CD14-positive monocyte (primary cell): Measurements from ENCODE around the gene WWTR1. TPM values are rescaled to one million over a fixed set of nuclear protein-coding genes. Genes with fewer than 3 reads are reported as not detected.

ENCODE experiments used
- DNase-seq, 3 donors: peaks; one replicate each; pipeline ENCODE4 v3.0.0-alpha.2; 2011 to 2022
- H2AFZ ChIP-seq: 2 replicates; pipeline ENCODE4 v1.6.0; 2012; ENCODE audit warnings: mild to moderate bottlenecking, low read depth, low read length, inconsistent platforms; ENCODE audit not compliant: insufficient read depth, poor library complexity, severe bottlenecking
- H3K27ac ChIP-seq, 2 donors: 1 replicate in 1 of 2; 2 replicates in 1 of 2; pipeline ENCODE4 v1.5.1; 2012 to 2013; ENCODE audit warnings: low read length in 2 of 2, control low read depth in 1 of 2, inconsistent platforms in 1 of 2, low read depth in 1 of 2, mild to moderate bottlenecking in 1 of 2
- H3K27me3 ChIP-seq, 2 donors: one replicate each; pipeline versions ENCODE4 v1.6.0 to v1.6.1; 2011 to 2013; ENCODE audit warnings: low read length in 2 of 2; ENCODE audit not compliant: control insufficient read depth in 2 of 2, insufficient read depth in 2 of 2
- H3K36me3 ChIP-seq, 2 donors: replicated peaks in 1 of 2; 1 replicate in 1 of 2; 2 replicates in 1 of 2; pipeline versions ENCODE4 v1.5.1 to v1.6.1; 2012 to 2013; ENCODE audit warnings: low read length in 2 of 2, control low read depth in 1 of 2, inconsistent platforms in 1 of 2, mild to moderate bottlenecking in 1 of 2; ENCODE audit not compliant: insufficient read depth in 2 of 2, control insufficient read depth in 1 of 2
- H3K4me1 ChIP-seq, 2 donors: 1 replicate in 1 of 2; 2 replicates in 1 of 2; pipeline versions ENCODE4 v1.5.1 to v1.6.1; 2012 to 2013; ENCODE audit warnings: low read length in 2 of 2, control low read depth in 1 of 2, inconsistent platforms in 1 of 2, mild to moderate bottlenecking in 1 of 2, moderate library complexity in 1 of 2; ENCODE audit not compliant: insufficient read depth in 2 of 2, control insufficient read depth in 1 of 2
- H3K4me2 ChIP-seq: replicated peaks from 2 replicates; pipeline ENCODE3; 2012; ENCODE audit warnings: low read length, moderate library complexity, mild to moderate bottlenecking; ENCODE audit not compliant: poor library complexity, severe bottlenecking; ENCODE audit errors: extremely low read depth
- H3K4me3 ChIP-seq, 3 experiments: fragments of 200-600 bp in 1 of 3; sonication (generic) in 1 of 3; replicated peaks in 1 of 3; 1 replicate in 2 of 3; 2 replicates in 1 of 3; pipeline ENCODE4 v1.5.1; 2011 to 2013; ENCODE audit warnings: low read length in 3 of 3, mild to moderate bottlenecking in 3 of 3, control low read depth in 2 of 3, low read depth in 2 of 3, inconsistent platforms in 1 of 3, moderate library complexity in 1 of 3
- H3K79me2 ChIP-seq: 2 replicates; pipeline ENCODE4 v1.6.0; 2012; ENCODE audit warnings: mild to moderate bottlenecking, control low read depth, inconsistent platforms, low read length, moderate library complexity; ENCODE audit not compliant: insufficient read depth
- H3K9ac ChIP-seq: 2 replicates; pipeline ENCODE4 v1.6.0; 2017; ENCODE audit warnings: low read length, mild to moderate bottlenecking; ENCODE audit not compliant: insufficient read depth, poor library complexity, severe bottlenecking
- H3K9me3 ChIP-seq, 2 donors: replicated peaks in 1 of 2; 1 replicate in 1 of 2; 2 replicates in 1 of 2; pipeline versions ENCODE4 v1.5.1 to v1.6.1; 2012 to 2013; ENCODE audit warnings: low read length in 2 of 2, control low read depth in 1 of 2; ENCODE audit not compliant: control insufficient read depth in 1 of 2, insufficient read depth in 1 of 2
- H4K20me1 ChIP-seq: 2 replicates; pipeline ENCODE4 v1.6.0; 2012; ENCODE audit warnings: mild to moderate bottlenecking, low read length, control low read depth, moderate library complexity; ENCODE audit not compliant: insufficient read depth
- H3K27ac Mint-ChIP-seq, 7 donors: one replicate each; pipeline ENCODE4 v1.8.0; 2020; ENCODE audit warnings: mild to moderate bottlenecking in 7 of 7, mixed read lengths in 7 of 7, moderate library complexity in 6 of 7, inconsistent platforms in 2 of 7
- H3K27me3 Mint-ChIP-seq, 3 donors: one replicate each; pipeline ENCODE4 v1.8.0; 2021 to 2022; ENCODE audit warnings: low read depth in 3 of 3, mild to moderate bottlenecking in 3 of 3, mixed read lengths in 3 of 3, moderate library complexity in 3 of 3, inconsistent platforms in 1 of 3
- H3K36me3 Mint-ChIP-seq, 2 donors: one replicate each; pipeline ENCODE4 v1.8.0; 2020; ENCODE audit warnings: mixed read lengths in 2 of 2, inconsistent platforms in 1 of 2, mild to moderate bottlenecking in 1 of 2
- H3K4me1 Mint-ChIP-seq: one replicate; pipeline ENCODE4 v1.8.0; 2020; ENCODE audit warnings: mild to moderate bottlenecking, mixed read lengths
- H3K4me3 Mint-ChIP-seq, 2 donors: one replicate each; pipeline ENCODE4 v1.8.0; 2020; ENCODE audit warnings: mild to moderate bottlenecking in 2 of 2, mixed read lengths in 2 of 2, moderate library complexity in 1 of 2
- H3K9me3 Mint-ChIP-seq, 7 donors: one replicate each; pipeline ENCODE4 v1.8.0; 2020 to 2022; ENCODE audit warnings: mixed read lengths in 7 of 7, mild to moderate bottlenecking in 6 of 7, moderate library complexity in 6 of 7, inconsistent platforms in 2 of 7
- CTCF ChIP-seq: fragments of 200-600 bp; IDR thresholded peaks from one replicate; pipeline ENCODE4 v1.8.0; 2022; ENCODE audit warnings: antibody characterized with exemption, mild to moderate bottlenecking
- WGBS: methylation state at CpG from one replicate; pipeline ENCODE4 v1.1.5; 2013; ENCODE audit warnings: missing lambda C conversion rate; ENCODE audit not compliant: insufficient coverage; 5-methylcytosine and 5-hydroxymethylcytosine counted together
- intact Hi-C, 2 donors: fragments of 100-400 bp; cut with micrococcal nuclease; formaldehyde crosslinking; loops; one replicate each; pipeline versions ENCODE4 v1.15.0 to v1.15.1; 2023
- polyA plus RNA-seq, 3 donors: library from polyadenylated mRNA; depleted of rRNA in 1 of 3; unstranded in 2 of 3; stranded (reverse) in 1 of 3; fragments of 300-500 nt in 2 of 3; fragments of >200 nt in 1 of 3; fragmentation: Illumina TruSeq in 2 of 3; gene quantifications; 1 replicate in 2 of 3; 2 replicates in 1 of 3; pipeline ENCODE4 v1.2.3, GENCODE V29; 2012 to 2021

Gene WWTR1
- polyA plus RNA-seq, 3 donors, result not detected

- Mint-ChIP-seq H3K9me3 (no peaks in the 10 kb centered on the region), H3K36me3 (no peaks in the 10 kb centered on the region), H3K27ac (no peak overlapping the region), H3K4me1 (peaks cover 13% of the 10 kb centered on the region), H3K4me3 (peak overlapping the region in 1 of 2 donors; percentile 57), H3K27me3 (peaks cover 7 to 24% (median 17%) of the 10 kb centered on the region in 3 donors)
- WGBS, result 100% methylated on average over 1 of the region's 4 CpGs
- peaks cover 6 to 7% of the 10 kb centered on the region in 2 donors for H3K4me1 ChIP-seq
- H4K20me1 ChIP-seq, result no peaks in the 10 kb centered on the region
- no peak overlapping the region for H2AFZ ChIP-seq
- H3K9me3 ChIP-seq, result no peaks in the 10 kb centered on the region
- no peak overlapping the region for H3K4me3 ChIP-seq
- intact Hi-C loops, result no loop called here
- H3K27ac ChIP-seq, result no peak overlapping the region
- H3K9ac ChIP-seq, result no peak overlapping the region
- peaks cover 2 to 4% of the 10 kb centered on the region in 2 donors for H3K27me3 ChIP-seq
- no peak for DNase-seq
- H3K4me2 ChIP-seq, result no peak overlapping the region
- no peak for TF ChIP-seq CTCF
- H3K79me2 ChIP-seq, result no peaks in the 10 kb centered on the region
- H3K36me3 ChIP-seq, result no peaks in the 10 kb centered on the region
Measured at GRCh38 chr3:149534082-149534481, 123.7 kb downstream of the WWTR1 start.

GRCh38 chr3:149532489-149533180 is 125.2 kb downstream of the WWTR1 start:
- Histone ChIP-seq H3K4me2 (peak overlapping the region; percentile 79), H2AFZ (peak overlapping the region; percentile 80), H3K36me3 (no peaks in the 10 kb centered on the region), H3K79me2 (no peaks in the 10 kb centered on the region), H4K20me1 (no peaks in the 10 kb centered on the region), H3K4me1 (peaks cover 6 to 7% of the 10 kb centered on the region in 2 donors), H3K9me3 (no peaks in the 10 kb centered on the region), H3K27me3 (peaks cover 2 to 6% of the 10 kb centered on the region in 2 donors), H3K27ac (peak overlapping the region in 1 of 2 donors; percentile 22), H3K4me3 (peak overlapping the region; percentile 21 to 74 (median 54)), H3K9ac (peak overlapping the region; percentile 61)
- peak in 1 of 3 donors; percentile 7 for DNase-seq
- H3K27ac Mint-ChIP-seq, result peak overlapping the region in 3 of 7 donors; percentile 43 to 70 (median 67)
- intact Hi-C loops, result no loop called here
- peaks cover 7 to 27% (median 17%) of the 10 kb centered on the region in 3 donors for H3K27me3 Mint-ChIP-seq
- TF ChIP-seq CTCF, result no peak
- WGBS, result 0% methylated on average over 4 of the region's 8 CpGs
- peak overlapping the region; percentile 74 to 89 for H3K4me3 Mint-ChIP-seq
- no peaks in the 10 kb centered on the region for H3K36me3 Mint-ChIP-seq
- peaks cover 13% of the 10 kb centered on the region for H3K4me1 Mint-ChIP-seq
- no peaks in the 10 kb centered on the region for H3K9me3 Mint-ChIP-seq
